ENCODE results near the gene SMPD3.

DNA sequence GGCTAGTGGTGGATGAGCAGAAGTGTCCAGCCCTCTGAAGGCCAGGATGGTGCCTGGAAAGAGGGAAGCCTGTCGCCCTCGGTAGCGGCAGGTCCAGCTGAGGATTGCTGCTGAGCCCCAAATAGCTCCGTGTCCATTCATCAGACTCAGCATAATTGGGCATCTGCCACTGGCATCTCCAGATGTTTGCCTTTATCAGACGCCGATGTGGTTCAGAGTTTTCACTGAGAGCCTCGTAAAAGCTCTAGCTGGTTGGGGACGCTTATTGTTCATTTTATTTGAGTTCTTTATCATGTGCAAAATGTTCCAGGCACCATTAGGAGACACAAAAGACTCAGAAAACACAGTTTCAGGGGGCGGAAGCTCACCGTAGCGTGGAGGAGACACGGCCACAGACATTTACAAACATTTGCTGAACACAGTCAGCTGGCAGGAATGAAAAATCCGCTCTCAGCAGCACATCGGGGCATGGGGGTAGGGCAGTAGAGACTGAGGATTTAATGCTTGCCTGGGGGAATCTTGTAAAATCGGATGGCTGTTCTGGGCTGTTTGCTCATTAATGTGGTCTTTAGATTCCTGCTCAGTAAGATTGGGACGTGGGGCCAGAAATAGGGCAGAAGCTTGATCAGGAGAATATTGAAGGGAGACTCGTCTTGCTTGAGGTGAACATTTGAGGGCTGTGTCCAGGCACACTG lies 41.7 kb downstream of the SMPD3 start:
- TF ChIP-seq POLR2A (IDR thresholded peaks at IDR 0.05): no peak
- TF ChIP-seq, protein P1, sequence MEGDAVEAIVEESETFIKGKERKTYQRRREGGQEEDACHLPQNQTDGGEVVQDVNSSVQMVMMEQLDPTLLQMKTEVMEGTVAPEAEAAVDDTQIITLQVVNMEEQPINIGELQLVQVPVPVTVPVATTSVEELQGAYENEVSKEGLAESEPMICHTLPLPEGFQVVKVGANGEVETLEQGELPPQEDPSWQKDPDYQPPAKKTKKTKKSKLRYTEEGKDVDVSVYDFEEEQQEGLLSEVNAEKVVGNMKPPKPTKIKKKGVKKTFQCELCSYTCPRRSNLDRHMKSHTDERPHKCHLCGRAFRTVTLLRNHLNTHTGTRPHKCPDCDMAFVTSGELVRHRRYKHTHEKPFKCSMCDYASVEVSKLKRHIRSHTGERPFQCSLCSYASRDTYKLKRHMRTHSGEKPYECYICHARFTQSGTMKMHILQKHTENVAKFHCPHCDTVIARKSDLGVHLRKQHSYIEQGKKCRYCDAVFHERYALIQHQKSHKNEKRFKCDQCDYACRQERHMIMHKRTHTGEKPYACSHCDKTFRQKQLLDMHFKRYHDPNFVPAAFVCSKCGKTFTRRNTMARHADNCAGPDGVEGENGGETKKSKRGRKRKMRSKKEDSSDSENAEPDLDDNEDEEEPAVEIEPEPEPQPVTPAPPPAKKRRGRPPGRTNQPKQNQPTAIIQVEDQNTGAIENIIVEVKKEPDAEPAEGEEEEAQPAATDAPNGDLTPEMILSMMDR (IDR thresholded peaks at IDR 0.05): no peak
